GM12874 (cell line): ENCODE results near the gene LGR5.

ENCODE experiments used
- TF ChIP-seq, protein P1 (sequence below): IDR thresholded peaks from 2 replicates; pipeline ENCODE4 v1.5.1; 2011; ENCODE audit warnings: low read depth, mild to moderate bottlenecking, control low read depth, low read length, moderate library complexity; ENCODE audit not compliant: insufficient read depth

The LGR5 gene

GRCh38 chr12:71477609-71478008, 38.0 kb downstream of the LGR5 start:
- TF ChIP-seq, protein P1, sequence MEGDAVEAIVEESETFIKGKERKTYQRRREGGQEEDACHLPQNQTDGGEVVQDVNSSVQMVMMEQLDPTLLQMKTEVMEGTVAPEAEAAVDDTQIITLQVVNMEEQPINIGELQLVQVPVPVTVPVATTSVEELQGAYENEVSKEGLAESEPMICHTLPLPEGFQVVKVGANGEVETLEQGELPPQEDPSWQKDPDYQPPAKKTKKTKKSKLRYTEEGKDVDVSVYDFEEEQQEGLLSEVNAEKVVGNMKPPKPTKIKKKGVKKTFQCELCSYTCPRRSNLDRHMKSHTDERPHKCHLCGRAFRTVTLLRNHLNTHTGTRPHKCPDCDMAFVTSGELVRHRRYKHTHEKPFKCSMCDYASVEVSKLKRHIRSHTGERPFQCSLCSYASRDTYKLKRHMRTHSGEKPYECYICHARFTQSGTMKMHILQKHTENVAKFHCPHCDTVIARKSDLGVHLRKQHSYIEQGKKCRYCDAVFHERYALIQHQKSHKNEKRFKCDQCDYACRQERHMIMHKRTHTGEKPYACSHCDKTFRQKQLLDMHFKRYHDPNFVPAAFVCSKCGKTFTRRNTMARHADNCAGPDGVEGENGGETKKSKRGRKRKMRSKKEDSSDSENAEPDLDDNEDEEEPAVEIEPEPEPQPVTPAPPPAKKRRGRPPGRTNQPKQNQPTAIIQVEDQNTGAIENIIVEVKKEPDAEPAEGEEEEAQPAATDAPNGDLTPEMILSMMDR = no peak

GRCh38 chr12:71478270-71478669, 38.7 kb downstream of the LGR5 start:
- TF ChIP-seq, protein P1 = no peak

DNA sequence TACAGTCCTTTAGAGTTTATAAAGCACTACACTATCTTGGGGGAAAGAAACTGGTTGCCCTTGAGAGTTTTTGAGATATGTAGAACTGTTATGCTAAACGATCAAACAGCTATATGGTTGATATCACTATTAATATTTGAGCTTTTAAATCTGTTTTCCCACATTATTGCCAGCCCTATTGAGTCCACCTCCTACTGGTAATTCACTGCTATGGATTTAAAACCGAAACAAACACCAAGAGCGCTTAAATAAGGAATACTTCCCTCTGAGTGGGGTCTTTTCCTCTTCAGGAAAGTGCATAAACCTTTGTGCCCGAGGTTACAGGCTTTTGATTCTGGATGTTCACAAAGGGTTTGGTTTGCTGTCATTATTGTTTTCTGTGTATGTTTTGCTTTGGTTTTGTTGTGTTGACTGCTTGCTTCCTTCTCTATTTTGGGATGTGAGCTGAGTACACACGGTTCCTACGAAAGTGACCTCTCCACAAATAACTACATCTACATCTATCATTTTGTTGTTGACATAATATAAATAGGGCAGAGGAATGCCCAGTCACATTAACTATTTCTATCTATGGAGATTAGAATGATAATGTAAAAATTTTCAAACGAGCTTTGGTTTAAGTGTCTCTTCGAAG, 44.8 kb downstream of the LGR5 start:
- TF ChIP-seq, protein P1 = no peak

DNA sequence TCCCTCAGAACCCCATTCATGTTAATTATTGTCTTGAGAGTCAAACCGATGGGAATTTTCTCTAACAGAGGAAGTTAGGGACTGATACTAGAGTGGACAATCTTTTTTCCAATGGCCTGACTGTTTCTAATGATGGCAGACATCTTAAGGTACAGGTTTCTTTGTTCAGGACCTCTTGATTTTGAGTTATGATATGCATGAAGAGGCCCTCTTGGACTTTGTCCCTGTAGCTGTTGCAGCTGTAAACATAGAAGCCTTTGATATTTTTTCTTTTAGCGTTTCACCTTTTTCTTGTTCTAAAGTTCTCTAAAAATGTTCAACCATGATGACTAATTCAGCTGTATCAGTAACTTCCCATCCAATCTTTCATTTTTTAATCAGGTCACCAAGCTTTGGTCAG, 53.0 kb downstream of the LGR5 start:
- TF ChIP-seq, protein P1 = no peak

GRCh38 chr12:71499834-71500233, 60.2 kb downstream of the LGR5 start:
- TF ChIP-seq, protein P1 = no peak

- TF ChIP-seq, protein P1 = no peak
Observed at GRCh38 chr12:71503579-71504391, 64.2 kb downstream of the LGR5 start.

- TF ChIP-seq, protein P1 = no peak
Observed at GRCh38 chr12:71504476-71504875, 64.9 kb downstream of the LGR5 start.
